SU-DHL-6 (cell line): Measurements from ENCODE around the gene SETBP1.

Experiments used
- CTCF ChIP-seq: fragments of 200-600 bp; sonication (generic); IDR thresholded peaks from one replicate; pipeline ENCODE4 v1.5.1; 2017; ENCODE audit warnings: antibody characterized with exemption, mild to moderate bottlenecking, low read length, moderate library complexity; ENCODE audit not compliant: insufficient read depth, poor library complexity, severe bottlenecking
- EZH2phosphoT487 ChIP-seq: fragments of 200-600 bp; sonication (generic), shearing (Covaris generic); conservative IDR thresholded peaks from 2 replicates; pipeline ENCODE4 v1.6.1; 2018; ENCODE audit warnings: mild to moderate bottlenecking, antibody characterized with exemption, low read length, moderate library complexity, mixed read lengths

- TF ChIP-seq CTCF, result no peak
- no peak for TF ChIP-seq EZH2phosphoT487
Measured at GRCh38 chr18:44761812-44762211, 81.1 kb downstream of the SETBP1 start.
